GM19240 (cell line): Measurements from ENCODE around the gene FTH1.
A peak's percentile ranks its signal among the peaks of the same experiment; 100 is the strongest.
"Not testable (repeated sequence)": the region's sequence is repeated elsewhere in the genome, so short reads cannot be mapped to it uniquely, and the experiment has no call there.

Source experiments
- DNase-seq: peaks from one replicate; pipeline ENCODE4 v3.0.0; 2011; ENCODE audit warnings: low spot score; ENCODE audit not compliant: insufficient read length

FTH1 gene

GRCh38 chr11:61967116-61967923, at the start of gene FTH1:
Gene FTH1 (minus strand): TSS chr11:61967634. CDS start chr11:61967425, 209 bp downstream.
- peak; percentile 74 for DNase-seq

DNA sequence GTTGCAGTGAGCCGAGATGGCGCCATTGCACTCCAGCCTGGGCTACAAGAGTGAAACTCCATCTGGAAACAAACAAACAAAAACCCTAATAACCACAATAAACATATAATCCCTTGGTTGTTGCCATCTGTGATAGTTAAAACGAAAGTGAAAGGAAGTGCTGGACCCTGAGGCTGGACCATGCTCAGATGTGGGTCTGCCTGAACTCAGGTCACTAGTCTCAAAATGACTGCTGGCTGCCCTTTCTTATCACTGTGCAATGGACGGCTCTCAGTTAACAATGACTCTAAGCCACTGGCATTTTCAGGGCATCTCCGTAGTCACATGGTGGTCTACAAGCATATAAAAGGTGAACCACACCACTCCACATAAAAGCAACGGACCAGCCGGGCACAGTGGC, 48.2 kb upstream of the FTH1 start:
- no peak for DNase-seq

DNA sequence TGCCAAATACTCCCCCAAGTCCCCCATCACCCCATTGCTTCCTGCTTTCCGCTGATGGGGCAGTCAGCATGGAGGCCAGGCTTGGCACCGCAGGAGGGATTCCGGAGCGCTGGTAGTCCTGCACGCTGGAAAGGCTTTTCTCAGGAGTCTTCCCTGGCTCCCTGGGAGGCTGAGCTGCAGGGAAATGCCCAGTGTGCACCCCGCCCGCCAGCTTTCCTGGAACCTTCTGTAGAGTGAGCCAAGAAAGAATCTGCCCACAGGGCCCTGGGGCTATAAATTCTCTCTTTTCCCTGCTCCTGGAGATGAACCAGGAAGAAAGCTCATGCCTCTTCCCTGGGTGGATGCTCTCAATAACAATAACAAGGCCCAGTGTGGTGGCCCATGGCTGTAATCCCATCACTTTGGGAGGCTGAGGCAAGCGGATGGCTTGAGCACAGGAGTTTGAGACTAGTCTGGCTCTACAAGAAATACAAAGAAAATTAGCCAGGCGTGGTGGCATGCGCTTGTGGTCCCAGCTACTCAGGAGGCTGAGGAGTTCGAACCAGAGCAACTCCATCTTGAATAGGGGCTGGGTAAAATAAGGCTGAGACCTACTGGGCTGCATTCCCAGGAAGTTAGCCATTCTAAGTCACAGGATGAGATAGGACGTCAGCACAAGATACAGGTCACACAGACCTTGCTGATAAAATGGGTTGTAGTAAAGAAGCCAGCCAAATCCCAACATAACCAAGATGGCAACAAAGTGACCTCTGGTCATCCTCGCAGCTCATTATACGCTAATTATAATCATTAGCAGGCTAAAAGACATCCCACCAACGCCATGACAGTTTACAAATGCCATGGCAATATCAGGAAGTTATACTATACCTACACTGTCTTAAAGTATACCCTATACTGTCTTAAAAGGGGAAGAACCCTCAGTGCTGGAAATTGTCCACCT, 46.4 kb upstream of the FTH1 start:
- DNase-seq, result no peak

DNA sequence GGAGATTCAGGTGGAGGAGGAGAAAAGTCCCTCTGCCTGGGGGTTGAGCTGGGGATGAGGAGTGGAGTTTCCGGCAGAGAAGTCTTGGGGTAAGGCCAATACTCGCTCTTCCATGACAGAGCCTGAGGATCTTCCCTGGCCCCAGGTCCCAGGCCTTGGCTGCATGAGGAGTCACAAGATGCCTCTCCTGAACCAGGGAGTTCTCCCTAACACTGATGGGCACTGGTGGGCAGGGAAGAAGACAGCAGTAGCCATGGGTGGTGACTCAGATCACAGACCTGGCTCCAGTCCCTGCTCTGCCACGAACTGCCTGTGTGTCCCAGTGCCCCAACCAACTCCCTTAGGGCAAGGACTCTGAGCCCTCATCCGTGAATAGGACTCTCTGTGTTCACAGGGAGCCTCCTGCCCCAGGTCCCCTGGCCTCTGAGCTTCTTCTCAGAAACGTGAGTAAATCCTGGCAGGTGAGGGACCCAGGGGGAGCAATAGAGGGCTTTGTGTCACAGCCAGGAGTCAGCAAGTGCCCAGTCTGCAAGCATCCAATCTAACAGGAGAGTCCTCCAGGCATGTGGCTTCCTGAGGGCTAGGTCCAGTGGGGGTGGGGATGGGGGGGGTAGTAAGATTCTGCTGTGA, 45.5 kb upstream of the FTH1 start:
- DNase-seq, result no peak

GRCh38 chr11:62012451-62012831, 45.0 kb upstream of the FTH1 start:
- no peak for DNase-seq

DNA sequence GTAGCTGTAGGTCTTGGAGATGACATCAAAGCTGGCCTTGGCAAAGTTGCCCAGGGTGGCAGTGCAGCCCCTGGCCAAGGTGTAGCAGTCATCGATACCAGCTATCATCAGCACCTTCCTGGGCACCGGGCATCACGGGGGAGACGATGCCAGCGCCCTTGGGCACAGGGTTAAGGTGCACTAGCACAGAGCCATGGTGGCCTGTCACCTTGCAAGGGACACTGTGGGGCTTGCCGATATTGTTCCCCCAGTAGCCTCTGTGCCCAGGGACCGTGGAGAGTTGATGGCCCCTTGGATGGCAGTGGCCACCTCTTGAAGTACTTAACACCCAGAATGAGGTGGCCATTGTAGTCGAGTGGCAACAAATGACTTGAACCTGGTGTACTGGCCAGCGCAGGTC, 44.4 kb upstream of the FTH1 start:
- no peak for DNase-seq

GRCh38 chr11:62010935-62011528, 43.6 kb upstream of the FTH1 start:
- DNase-seq, result no peak

DNA sequence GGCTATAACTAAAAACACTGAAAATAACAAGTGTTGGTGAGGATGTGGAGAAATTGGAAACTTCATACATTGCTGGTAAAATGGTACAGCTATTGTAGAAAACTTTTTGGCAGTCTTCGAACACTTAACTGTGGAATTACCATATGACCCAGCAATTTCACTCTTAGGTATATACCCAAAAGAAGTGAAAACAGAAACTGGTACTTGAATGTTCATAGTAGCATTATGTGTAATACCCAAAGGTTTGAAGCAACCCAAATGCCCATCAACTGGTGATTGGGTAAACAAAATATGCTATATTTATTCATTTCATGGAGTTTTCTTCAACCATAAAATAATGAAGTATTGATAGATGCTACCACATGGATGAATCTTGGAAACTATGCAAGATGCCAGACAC, 40.8 kb upstream of the FTH1 start:
- DNase-seq, result no peak

- DNase-seq, result peak; percentile 44
Measured at GRCh38 chr11:62004473-62004872, 37.0 kb upstream of the FTH1 start.

GRCh38 chr11:62002283-62002682, 34.8 kb upstream of the FTH1 start:
- DNase-seq, result not testable (repeated sequence)

GRCh38 chr11:62001450-62002191, 34.2 kb upstream of the FTH1 start:
- no peak for DNase-seq

DNA sequence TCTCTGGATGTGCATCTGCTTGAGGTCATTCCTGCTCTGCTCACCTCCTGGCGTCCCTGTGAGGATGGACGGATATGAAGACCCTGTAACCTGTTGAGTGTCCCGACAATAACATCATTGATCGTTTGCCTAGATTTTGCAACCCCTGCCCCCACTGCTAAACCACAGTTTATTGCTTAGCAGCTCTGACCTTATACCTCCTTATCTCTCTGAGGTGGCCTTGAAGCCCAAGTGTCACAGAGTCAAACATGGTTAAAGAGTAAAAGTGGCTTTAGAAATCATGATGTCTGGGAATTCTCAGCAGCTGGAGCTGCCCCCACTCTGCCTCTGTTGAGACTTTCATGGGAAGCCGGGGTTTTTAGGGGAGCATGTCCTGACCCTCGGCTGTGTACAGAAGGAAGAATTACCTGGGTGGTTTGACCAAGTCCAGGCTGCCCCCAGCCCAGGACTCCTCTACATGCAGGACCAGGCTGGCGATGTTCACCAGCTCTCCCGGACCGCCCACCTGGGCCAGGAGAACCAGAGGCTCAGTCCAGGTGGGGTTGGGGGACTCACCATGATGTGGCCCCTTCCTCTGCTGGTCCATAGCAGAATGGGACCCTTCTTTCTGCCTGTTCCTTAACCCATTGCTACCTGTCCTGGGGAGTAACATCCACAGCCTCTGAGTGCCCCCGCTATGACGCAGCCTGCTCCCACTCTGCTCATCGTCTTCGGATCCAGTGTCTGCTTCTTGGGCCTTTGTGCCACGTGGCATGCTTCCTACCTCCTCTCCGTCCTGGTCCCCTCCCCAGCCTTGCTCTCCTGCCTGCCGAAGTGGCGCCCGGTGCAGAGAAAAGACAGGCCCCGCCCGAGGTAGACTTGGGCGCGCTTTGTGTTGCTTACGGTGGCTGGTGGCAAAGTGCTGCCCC, 33.4 kb upstream of the FTH1 start:
- DNase-seq, result no peak

DNA sequence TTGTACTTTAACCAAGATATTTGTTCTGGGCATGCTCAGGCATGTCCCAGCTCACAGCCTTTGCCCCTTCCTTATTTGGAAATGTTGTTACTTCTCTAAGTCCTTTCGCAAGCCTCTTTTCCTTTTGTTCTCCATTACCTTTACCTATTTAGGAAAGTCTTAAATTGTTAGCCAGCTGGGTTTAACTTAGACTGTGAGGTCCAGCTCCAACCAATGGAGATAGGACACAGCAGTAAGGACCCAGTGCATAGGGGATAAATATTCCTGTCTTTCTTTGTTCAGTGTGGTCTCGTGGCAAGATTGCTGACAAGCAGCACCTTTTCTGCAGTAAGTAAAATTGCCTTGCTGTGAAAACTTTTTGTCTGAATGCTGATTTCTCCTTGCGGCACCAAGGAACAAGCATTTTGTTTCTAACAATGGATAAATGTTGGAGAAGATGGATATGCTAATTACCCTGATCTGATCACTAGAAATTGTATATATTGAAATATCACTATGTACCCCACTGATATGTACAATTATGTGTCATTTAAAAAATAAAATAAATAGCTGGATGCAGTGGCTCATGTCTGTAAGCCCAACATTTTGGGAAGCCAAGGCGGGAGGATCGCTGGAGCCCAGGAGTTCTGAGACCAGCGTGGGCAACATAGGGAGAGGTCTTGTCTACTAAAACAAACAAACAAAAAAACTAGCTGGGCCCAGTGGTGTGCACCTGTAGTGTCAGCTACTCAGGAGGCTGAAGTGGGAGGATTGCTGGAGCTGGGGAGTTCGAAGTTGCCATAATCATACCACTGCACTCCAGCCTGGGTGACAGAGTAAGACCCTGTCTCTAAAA, 31.9 kb upstream of the FTH1 start:
- no peak for DNase-seq

DNA sequence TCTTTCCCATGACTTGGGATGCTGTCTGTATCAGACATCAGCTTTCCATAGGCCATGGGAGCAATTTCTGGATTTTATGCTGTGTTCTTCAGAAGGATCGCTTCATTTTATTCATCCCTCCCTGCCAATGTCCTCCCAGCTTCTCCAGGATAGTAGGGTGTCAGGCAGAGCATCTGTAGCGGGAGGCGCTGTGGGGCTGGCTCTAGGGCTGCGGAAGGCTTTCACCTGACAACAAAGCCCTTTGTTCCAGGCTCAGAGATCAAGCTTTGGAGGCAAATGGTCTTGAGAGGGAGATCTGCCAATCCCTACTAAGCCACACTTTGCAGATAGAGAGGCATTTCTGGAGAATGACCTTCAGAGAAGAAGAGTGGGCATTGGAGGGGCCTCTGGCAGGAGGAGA, 29.5 kb upstream of the FTH1 start:
- no peak for DNase-seq

- DNase-seq, result no peak
Measured at GRCh38 chr11:61994981-61995380, 27.5 kb upstream of the FTH1 start.

DNA sequence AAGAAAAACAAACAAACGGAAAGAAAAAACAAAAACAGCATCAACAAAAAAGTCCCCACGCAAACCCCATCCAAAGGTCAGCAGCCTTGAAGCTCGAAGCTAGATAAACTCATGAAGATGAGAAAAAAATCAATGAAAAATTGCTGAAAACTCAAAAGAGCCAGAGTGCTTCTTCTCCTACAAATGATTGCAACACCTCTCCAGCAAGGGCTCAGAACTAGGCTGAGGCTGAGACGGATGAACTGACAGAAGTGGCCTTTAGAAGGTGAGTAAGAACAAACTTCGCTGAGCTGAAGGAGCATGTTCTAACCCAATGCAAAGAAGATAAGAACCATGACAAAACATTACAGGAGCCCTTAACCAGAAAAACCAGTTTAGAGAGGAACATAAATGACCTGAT, 18.4 kb upstream of the FTH1 start:
- no peak for DNase-seq

- no peak for DNase-seq
Measured at GRCh38 chr11:61983419-61983818, 16.0 kb upstream of the FTH1 start.

GRCh38 chr11:61980783-61981541, 13.5 kb upstream of the FTH1 start:
- DNase-seq, result no peak
